GM19099 (cell line): Measurements from ENCODE around the gene CPNE5.

Source experiments
- POLR2A ChIP-seq: IDR thresholded peaks from 3 replicates; pipeline ENCODE4 v1.6.1; 2011; ENCODE audit warnings: low read depth; ENCODE audit not compliant: insufficient read length; ENCODE audit errors: extremely low read depth

Gene CPNE5

DNA sequence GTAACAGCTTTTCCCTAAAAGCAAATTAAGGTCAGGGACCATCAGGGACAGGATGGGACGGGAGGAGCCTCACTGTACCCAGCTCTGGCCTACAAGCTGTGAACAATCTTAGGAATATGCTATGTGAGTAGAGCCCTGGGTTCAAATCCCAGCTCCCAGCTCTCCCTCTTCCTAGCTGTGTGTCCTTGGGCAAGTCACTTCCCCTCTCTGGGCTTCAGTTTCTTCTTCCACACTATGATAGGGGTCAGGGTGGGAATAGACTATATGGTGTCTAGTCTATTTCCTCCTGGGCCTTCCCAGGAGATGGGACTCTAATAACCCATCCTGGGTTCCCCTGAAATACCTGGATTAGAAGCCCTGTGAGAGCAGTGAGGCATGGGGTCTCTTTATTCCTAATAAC lies 41.6 kb downstream of the CPNE5 start:
- no peak for TF ChIP-seq POLR2A

DNA sequence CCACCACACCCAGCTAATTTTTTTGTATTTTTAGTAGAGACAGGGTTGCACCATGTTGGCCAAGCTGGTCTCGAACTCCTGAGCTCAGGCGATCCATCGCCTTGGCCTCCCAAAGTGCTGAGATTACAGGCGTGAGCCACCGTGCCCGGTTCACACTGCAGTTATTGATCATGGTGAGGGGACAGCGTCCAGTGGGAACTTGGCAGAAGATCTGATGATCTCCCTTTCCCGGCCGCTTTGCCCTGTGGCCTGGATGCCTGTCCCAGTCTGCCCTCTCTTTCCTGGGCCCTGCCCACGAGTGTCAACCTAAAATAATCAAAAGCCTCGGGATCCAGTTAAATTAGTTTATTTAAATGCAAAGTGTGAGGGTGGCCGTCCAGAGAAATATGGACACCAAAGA lies 42.2 kb downstream of the CPNE5 start:
- TF ChIP-seq POLR2A = no peak

DNA sequence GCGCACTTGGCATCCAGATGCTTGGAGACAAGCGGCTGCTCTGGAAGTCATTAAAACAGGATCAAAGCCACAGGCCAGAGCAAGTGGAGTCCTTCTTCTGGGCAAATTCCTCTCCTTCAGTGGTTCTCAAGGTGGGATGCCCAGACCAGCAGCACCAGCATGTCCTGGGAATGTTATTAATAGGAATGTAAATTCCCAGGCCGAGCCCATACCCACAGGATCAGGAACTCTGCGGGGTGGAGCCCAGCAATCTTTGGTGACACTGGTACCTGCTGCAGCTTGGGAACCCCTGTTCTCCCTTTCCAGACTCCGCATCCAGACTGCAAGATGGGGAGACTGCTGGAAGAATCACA lies 44.6 kb downstream of the CPNE5 start:
- TF ChIP-seq POLR2A = no peak

- no peak for TF ChIP-seq POLR2A
Observed at GRCh38 chr6:36793913-36794712, 45.1 kb downstream of the CPNE5 start.

- no peak for TF ChIP-seq POLR2A
Observed at GRCh38 chr6:36793296-36793912, 45.8 kb downstream of the CPNE5 start.

DNA sequence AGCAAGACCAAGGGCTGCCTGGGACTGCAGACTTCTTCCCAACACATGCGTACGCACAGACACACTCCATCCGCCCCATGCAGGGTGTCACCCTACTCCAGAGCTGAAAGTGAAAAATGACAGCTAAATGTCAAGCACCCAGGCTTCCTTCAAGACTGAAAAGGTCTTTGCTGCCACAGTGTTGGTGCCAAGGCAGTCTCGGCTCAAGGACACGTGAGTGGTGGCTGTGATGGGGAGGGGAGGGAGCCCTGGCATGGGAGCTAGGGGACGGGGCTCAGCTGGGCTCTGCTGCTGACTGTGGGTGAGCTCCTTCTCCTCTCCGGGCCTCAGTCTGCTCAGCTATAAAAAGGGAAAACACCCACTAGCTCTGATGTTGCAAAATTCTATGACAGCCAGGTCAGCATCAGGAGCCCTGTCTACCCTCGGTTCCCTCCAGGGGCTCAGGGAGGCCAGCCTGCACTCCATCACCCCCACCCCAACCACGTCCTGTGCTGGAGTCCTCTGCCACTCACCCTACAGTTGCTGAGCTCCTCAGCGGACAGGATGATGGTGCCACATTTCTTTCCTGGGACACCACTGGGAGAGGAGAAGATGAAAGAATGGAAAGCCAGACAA lies 47.6 kb downstream of the CPNE5 start:
- no peak for TF ChIP-seq POLR2A

DNA sequence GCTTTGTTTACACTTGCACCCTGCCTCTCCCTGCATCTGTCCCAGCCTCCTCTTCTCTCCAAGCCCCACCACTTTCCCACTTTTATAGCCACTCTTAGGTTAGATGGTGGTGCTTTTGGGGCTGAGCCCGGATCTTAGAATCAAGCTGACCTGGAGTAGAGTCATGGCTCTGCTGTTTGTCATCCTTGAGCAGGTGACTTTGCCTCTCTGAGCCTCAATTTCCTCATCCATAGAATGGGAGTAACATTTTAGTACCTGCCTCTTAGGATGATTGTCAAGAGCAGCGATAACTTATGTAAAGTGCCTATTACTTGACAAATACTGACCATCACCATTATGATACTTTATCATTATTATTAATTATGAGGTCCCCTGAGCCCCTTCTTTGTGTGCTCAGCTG lies 48.2 kb downstream of the CPNE5 start:
- no peak for TF ChIP-seq POLR2A

DNA sequence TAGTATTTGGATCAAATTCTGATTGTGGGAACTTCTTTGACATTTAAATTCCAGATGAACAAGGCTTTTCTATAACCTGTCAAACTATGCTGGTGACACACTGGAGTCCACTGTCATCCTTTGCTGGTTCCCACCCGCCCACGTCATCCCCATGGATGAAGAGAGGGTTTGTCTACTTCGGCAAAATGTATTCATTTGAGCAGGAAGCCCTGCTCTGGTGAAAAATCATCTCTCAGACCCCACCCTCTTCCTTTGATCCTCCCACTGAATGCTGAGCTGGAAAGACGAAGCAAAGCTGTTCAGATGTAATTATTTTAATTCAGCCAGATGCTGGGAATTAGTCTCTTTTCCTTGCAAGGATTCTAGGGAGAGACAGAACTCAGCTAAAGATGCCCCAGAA lies 50.5 kb downstream of the CPNE5 start:
- TF ChIP-seq POLR2A = no peak

- TF ChIP-seq POLR2A = no peak
Observed at GRCh38 chr6:36788186-36788585, 51.1 kb downstream of the CPNE5 start.

DNA sequence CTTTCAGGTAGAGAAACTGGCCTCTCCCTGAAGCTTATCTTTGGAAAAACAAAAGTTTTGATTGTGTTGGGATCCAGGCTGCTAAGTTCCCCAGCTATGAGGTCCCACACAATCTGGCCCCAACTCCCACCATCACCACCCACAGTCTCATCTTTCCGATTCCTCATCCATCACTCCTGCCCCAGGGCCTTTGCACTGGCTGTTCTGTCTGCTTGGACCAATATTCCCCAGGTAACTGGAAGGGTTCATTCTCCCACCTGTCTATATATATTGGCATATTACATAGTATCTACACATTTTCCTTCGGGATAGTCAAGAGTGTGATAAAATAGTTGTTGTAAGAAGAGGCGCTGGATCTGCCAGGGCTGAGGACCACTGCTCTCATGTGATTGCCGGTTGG lies 52.0 kb downstream of the CPNE5 start:
- no peak for TF ChIP-seq POLR2A

- TF ChIP-seq POLR2A = no peak
Observed at GRCh38 chr6:36786055-36786675, 53.1 kb downstream of the CPNE5 start.

DNA sequence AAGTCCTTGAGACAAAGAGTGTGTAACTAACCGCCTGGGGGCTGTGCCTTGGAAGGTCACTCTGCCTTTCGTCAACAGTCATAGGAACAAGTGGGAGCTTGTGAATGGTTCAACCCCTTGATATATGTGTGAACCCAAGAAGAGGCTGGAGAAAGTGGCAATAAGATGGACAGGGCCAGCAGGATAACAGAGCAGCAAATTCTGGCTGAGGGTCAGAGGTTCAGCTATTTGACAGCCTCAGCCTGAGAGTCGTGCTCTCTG lies 54.9 kb downstream of the CPNE5 start:
- no peak for TF ChIP-seq POLR2A

DNA sequence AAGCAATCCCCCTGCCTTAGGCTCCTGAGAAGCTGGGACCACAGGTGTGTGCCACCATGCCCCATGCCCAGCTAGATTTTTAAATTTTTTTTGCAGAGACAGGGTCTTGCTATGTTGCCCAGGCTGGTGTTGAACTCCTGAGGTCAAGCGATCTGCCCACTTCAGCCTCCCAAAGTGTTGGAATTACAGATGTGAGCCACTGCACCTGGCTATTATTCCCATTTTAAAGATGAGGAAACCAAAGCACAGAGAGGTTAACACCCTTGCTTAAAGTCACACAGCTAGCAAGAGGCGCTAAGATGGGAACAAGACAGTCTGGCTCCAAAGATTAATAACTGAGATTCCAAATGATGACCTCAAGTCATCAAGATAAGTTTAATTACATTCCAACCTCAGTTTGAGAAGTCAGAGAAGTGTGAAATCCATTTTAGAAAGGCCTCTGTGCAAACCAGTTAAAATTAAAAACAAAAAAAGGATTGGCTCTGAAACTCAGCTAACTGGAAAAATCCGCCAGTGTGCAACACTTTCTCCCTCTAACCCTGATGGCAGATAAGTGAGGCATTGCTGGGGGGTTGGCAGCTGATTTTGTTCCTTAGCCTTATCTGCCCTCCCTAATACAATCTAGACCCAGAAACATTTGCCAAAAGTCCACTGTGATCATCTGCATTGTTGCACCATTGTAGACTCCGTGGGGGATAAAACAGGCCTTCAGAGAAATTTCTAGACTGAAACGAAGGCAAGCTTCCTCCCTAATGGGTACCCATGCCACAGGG lies 55.5 kb downstream of the CPNE5 start:
- TF ChIP-seq POLR2A = no peak

- no peak for TF ChIP-seq POLR2A
Observed at GRCh38 chr6:36781669-36782068, 57.6 kb downstream of the CPNE5 start.

- TF ChIP-seq POLR2A = no peak
Observed at GRCh38 chr6:36780442-36781177, 58.6 kb downstream of the CPNE5 start.
